CD8-positive, alpha-beta memory T cell (primary cell): ENCODE results near the gene TGFBI. TPM values are rescaled to one million over a fixed set of nuclear protein-coding genes. Genes with fewer than 3 reads are reported as not detected.

Experiments used
- CTCF ChIA-PET: fragments of 350-600 bp; sonication (Branson Sonifier 250); formaldehyde crosslinking; loops from one replicate; lab custom pipeline; 2021; ENCODE audit warnings: antibody characterized with exemption; lab: Charles Lee
- POLR2A ChIA-PET: fragments of 350-600 bp; sonication (Branson Sonifier 250); formaldehyde crosslinking; loops from one replicate; lab custom pipeline; 2021; ENCODE audit warnings: antibody characterized with exemption; lab: Charles Lee
- DNase-seq, 5 donors: peaks; one replicate each; pipeline versions ENCODE4 v3.0.0 to v3.0.0-alpha.2; 2020 to 2022; ENCODE audit warnings: mixed read lengths in 1 of 5
- H3K27ac ChIP-seq: one replicate; pipeline ENCODE4 v1.7.0; 2013; ENCODE audit warnings: low read depth, mild to moderate bottlenecking, low read length, moderate library complexity
- H3K27me3 ChIP-seq: 2 replicates; pipeline ENCODE4 v1.7.0; 2013; ENCODE audit warnings: low read length, mild to moderate bottlenecking; ENCODE audit not compliant: insufficient read depth, poor library complexity, severe bottlenecking
- H3K36me3 ChIP-seq: 2 replicates; pipeline ENCODE4 v1.7.0; 2013; ENCODE audit warnings: mild to moderate bottlenecking, low read length, moderate library complexity; ENCODE audit not compliant: insufficient read depth
- H3K4me1 ChIP-seq: 2 replicates; pipeline ENCODE4 v1.7.0; 2013; ENCODE audit warnings: mild to moderate bottlenecking, low read length, moderate library complexity; ENCODE audit not compliant: insufficient read depth
- H3K4me3 ChIP-seq: 2 replicates; pipeline ENCODE4 v1.7.0; 2013; ENCODE audit warnings: mild to moderate bottlenecking, low read length
- H3K9me3 ChIP-seq: 2 replicates; pipeline ENCODE4 v1.7.0; 2013; ENCODE audit warnings: mild to moderate bottlenecking, low read length
- H3K27ac Mint-ChIP-seq, 8 donors: one replicate each; pipeline ENCODE4 v1.8.0; 2020 to 2021; ENCODE audit warnings: mixed read lengths in 8 of 8, mild to moderate bottlenecking in 6 of 8, inconsistent platforms in 3 of 8, moderate library complexity in 3 of 8
- H3K27me3 Mint-ChIP-seq, 2 donors: one replicate each; pipeline ENCODE4 v1.8.0; 2020 to 2021; ENCODE audit warnings: mixed read lengths in 2 of 2, mild to moderate bottlenecking in 1 of 2, moderate library complexity in 1 of 2
- H3K36me3 Mint-ChIP-seq, 3 donors: one replicate each; pipeline ENCODE4 v1.8.0; 2020 to 2021; ENCODE audit warnings: mixed read lengths in 3 of 3, inconsistent platforms in 1 of 3, mild to moderate bottlenecking in 1 of 3
- H3K4me1 Mint-ChIP-seq, 3 donors: one replicate each; pipeline ENCODE4 v1.8.0; 2020 to 2021; ENCODE audit warnings: mixed read lengths in 3 of 3, inconsistent platforms in 1 of 3, mild to moderate bottlenecking in 1 of 3
- H3K4me3 Mint-ChIP-seq, 7 donors: one replicate each; pipeline ENCODE4 v1.8.0; 2020 to 2021; ENCODE audit warnings: mixed read lengths in 7 of 7, mild to moderate bottlenecking in 6 of 7, moderate library complexity in 4 of 7, inconsistent platforms in 2 of 7
- H3K9me3 Mint-ChIP-seq, 5 donors: one replicate each; pipeline ENCODE4 v1.8.0; 2020 to 2022; ENCODE audit warnings: mixed read lengths in 5 of 5, mild to moderate bottlenecking in 3 of 5, moderate library complexity in 2 of 5, inconsistent platforms in 1 of 5
- polyA plus RNA-seq: library from polyadenylated mRNA; unstranded; fragments of 300-500 nt; fragmentation: Illumina TruSeq; gene quantifications from one replicate; pipeline ENCODE4 v1.2.3, GENCODE V29; 2021
- total RNA-seq, 2 experiments: library from RNA; stranded (reverse); gene quantifications; one replicate each; pipeline ENCODE4 v1.2.3, GENCODE V29; 2021

Gene TGFBI
- total and polyA plus RNA-seq, 3 experiments from 2014 or later = 4.9 to 9.2 (median 8.8) TPM

DNA sequence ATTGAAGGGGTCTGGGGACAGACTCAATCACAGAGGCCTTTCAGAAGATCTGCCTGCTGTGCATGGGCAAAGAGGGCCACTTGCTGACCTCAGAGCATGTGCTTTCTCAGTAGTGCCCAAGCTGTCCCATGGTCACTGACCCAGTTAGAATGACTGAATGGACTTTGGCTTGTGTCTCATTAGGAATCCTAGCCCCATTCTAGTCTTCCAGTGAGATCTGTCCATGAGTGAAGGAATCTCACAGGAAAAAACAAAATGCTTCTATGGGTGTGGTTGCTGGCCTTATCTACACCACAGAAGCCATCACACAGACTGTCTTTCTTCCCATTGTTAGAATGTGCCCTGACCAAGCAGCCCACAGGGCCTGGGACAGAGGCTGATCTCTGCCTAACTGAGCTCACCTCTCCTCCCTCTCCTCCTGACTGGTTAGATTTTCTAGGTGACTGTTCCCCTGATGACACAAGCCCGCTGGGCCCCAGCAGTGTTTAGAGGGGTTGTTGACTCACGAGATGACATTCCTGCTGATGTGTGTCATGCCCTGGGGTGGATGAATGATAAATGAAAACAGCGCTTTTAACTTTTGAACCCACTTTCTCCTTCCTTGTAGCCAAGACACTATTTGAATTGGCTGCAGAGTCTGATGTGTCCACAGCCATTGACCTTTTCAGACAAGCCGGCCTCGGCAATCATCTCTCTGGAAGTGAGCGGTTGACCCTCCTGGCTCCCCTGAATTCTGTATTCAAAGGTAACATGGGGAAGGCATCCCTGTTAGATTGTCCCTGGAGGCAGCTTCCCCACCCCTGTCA lies 24.8 kb downstream of the TGFBI start:
- peaks cover 0 to 1% (median 0%) of the 10 kb centered on the region in 3 donors for H3K36me3 Mint-ChIP-seq
- ChIA-PET CTCF (interaction anchor here (0.6 to 1.4 kb wide), 2 partner anchors 25 to 204 kb away, joined by 3 read pairs; partner anchors contain the start of gene TGFBI), POLR2A (no interaction called here)
- no peaks in the 10 kb centered on the region for H3K36me3 ChIP-seq
- H3K27ac ChIP-seq = no peak overlapping the region
- no peaks in the 10 kb centered on the region for H3K4me1 ChIP-seq
- no peak for DNase-seq
- H3K27me3 Mint-ChIP-seq = no peaks in the 10 kb centered on the region
- no peaks in the 10 kb centered on the region for H3K9me3 ChIP-seq
- H3K4me3 ChIP-seq = no peak overlapping the region
- no peak overlapping the region for H3K4me3 Mint-ChIP-seq
- H3K4me1 Mint-ChIP-seq = no peaks in the 10 kb centered on the region
- peak overlapping the region in 1 of 8 donors; percentile 47 for H3K27ac Mint-ChIP-seq
- no peaks in the 10 kb centered on the region for H3K9me3 Mint-ChIP-seq
- H3K27me3 ChIP-seq = no peaks in the 10 kb centered on the region

DNA sequence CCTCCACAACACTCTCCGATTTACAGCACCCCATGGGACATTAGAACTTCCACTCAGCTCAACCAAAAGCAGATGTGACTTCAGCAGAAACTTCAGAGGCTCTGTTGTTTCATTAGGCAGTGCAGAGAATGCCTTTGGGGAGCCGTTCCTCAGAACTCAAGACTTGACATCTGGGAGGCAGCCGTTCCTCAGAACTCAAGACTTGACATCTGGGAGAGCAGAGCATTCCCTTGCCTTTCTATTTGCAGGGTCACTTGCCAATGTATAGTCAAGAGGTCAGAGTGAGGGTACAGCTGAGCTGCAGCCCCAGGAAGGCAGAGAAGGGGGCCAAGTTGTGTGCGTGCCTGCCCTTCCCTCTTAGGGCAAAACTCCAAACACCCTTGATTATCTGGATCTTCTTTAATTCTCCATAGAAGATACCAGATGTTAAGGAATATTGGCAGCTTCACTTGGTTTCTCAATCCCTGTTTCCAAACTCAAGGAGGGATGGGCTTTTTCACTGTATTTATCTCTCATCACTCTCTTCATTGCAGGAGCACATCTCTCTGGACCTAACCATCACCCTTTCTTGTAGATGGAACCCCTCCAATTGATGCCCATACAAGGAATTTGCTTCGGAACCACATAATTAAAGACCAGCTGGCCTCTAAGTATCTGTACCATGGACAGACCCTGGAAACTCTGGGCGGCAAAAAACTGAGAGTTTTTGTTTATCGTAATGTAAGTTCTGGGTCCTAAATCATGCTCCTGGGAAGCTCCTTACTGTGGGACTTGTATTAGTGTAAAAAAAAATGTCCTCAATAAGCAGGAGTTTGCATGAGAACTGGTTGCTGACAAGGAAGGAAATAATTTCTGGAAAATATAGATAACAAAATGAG lies 25.6 kb downstream of the TGFBI start:
- ChIA-PET CTCF (interaction anchor here (1.4 kb wide), 1 partner anchor 26 kb away, joined by 3 read pairs; the partner anchor contains the start of gene TGFBI), POLR2A (no interaction called here)
- H3K27ac Mint-ChIP-seq = peak overlapping the region in 1 of 8 donors; percentile 1
- DNase-seq = no peak
- Histone ChIP-seq H3K27me3 (no peaks in the 10 kb centered on the region), H3K4me3 (no peak overlapping the region), H3K4me1 (no peaks in the 10 kb centered on the region), H3K36me3 (no peaks in the 10 kb centered on the region), H3K27ac (no peak overlapping the region), H3K9me3 (no peaks in the 10 kb centered on the region)
- H3K4me3 Mint-ChIP-seq = no peak overlapping the region
- no peaks in the 10 kb centered on the region for H3K9me3 Mint-ChIP-seq
- no peaks in the 10 kb centered on the region for H3K36me3 Mint-ChIP-seq
- no peaks in the 10 kb centered on the region for H3K4me1 Mint-ChIP-seq
- no peaks in the 10 kb centered on the region for H3K27me3 Mint-ChIP-seq

DNA sequence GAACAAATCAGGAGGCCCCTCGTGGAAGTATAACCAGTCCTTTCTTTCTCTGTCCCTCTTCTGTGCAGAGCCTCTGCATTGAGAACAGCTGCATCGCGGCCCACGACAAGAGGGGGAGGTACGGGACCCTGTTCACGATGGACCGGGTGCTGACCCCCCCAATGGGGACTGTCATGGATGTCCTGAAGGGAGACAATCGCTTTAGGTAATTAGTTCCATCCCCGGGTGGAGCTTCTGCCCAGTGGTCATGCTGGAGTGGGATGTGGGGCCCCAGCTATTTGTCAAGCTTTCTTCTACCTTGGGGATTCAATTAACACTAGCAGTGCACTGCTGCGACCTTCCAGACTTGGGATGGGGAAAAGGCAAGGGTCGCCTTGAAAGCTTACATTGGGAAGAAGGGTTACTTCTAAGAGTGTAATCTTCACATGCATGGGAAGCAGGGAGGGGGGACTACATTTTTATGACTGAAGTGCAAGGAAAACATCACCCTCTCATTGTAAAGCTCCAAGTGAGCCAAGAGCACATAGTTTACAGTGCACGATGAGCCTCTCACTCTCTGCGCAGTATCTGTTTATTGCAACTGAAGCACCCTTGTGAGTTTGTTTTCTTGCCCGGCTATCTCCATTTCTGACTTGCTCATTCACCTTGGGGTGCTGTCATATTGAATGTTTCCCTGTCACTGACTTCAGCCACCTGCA lies 27.0 kb downstream of the TGFBI start:
- DNase-seq = no peak
- H3K9me3 ChIP-seq = no peaks in the 10 kb centered on the region
- CTCF ChIA-PET = no interaction called here
- Mint-ChIP-seq H3K9me3 (no peaks in the 10 kb centered on the region), H3K27me3 (no peaks in the 10 kb centered on the region), H3K4me1 (no peaks in the 10 kb centered on the region), H3K36me3 (peaks cover 0 to 1% (median 0%) of the 10 kb centered on the region in 3 donors), H3K27ac (no peak overlapping the region), H3K4me3 (no peak overlapping the region)
- no peak overlapping the region for H3K27ac ChIP-seq
- POLR2A ChIA-PET = no interaction called here
- H3K4me1 ChIP-seq = no peaks in the 10 kb centered on the region
- H3K4me3 ChIP-seq = no peak overlapping the region
- no peaks in the 10 kb centered on the region for H3K36me3 ChIP-seq
- H3K27me3 ChIP-seq = no peaks in the 10 kb centered on the region

DNA sequence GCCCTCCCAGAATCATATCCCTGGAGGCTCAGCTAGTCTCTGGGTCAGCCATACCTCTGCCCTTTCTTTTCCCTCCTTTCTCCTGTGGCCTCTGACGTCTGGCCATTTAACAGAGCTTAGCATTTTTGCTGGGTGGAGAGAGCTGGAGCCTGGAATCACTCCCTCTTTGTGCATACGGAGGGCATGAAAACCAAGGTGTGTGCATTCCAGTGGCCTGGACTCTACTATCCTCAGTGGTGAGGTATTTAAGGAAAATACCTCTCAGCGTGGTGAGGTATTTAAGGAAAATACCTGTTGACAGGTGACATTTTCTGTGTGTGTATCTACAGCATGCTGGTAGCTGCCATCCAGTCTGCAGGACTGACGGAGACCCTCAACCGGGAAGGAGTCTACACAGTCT lies 27.5 kb downstream of the TGFBI start:
- Mint-ChIP-seq H3K36me3 (peaks cover 0 to 1% (median 0%) of the 10 kb centered on the region in 3 donors), H3K4me3 (no peak overlapping the region), H3K9me3 (no peaks in the 10 kb centered on the region), H3K27ac (no peak overlapping the region), H3K27me3 (no peaks in the 10 kb centered on the region), H3K4me1 (no peaks in the 10 kb centered on the region)
- no peaks in the 10 kb centered on the region for H3K27me3 ChIP-seq
- H3K27ac ChIP-seq = no peak overlapping the region
- H3K9me3 ChIP-seq = no peaks in the 10 kb centered on the region
- ChIA-PET POLR2A (no interaction called here), CTCF (no interaction called here)
- H3K4me1 ChIP-seq = no peaks in the 10 kb centered on the region
- no peak overlapping the region for H3K4me3 ChIP-seq
- DNase-seq = no peak
- no peaks in the 10 kb centered on the region for H3K36me3 ChIP-seq

DNA sequence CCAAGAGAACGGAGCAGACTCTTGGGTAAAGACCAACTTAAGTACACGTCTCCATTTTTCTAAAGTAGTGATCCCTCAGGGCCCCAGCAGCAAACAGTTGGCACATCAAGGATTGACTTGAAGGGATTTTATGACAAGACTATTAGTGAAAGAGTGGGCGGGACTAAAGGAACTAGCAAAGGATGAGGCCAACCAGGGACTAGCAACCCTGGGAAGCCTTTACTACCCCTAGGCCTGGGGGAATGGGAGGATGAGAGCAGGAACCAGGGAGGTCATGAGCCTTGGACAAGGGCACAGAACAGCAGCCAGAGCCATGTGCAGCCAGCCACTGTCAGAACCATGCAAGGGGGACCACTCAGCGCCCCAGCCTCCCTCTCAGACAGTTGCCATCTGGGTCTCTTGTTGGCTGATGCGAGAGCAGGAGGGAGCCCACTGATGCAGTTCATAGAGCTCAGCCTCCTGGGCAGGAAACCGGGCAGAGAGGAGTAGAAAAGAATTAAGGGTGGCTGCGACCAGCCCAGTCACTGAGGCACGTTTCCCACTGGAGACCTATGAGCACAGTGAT lies 28.1 kb downstream of the TGFBI start:
- DNase-seq = no peak
- CTCF ChIA-PET = interaction anchor here (0.8 kb wide), 1 partner anchor 20 kb away, joined by 3 read pairs; no protein-coding TSS in a partner anchor
- no peaks in the 10 kb centered on the region for H3K4me1 Mint-ChIP-seq

DNA sequence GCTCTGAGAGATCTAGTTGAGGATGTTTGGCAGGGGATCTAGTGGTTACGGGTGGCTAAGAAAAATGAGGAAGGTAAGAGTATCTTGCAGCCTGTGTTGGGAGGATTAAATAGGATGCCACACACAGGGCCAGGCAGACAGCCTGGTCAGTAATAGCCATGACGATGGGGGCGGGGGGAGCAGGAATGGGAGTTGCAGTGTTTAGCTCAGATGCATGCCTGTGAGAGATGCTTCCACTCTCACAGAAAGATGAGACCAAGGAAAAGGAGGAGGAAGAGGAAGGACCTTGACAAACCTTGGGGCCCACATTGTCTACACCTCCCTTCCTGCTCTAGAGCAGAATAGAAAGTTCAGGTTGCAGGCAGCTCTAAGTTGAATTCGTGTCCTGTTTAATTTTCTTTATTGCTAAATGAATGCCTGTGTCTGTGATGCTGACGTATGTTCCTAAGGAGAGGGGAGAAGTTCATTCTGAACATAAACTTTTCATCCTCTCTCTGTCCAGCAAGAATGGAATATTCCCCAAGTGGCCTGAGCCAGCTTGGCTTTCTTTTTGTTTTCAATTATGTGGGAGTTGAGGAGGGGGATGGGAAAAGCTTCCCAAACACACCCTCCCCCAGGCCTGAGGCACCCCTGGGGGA lies 28.7 kb downstream of the TGFBI start:
- Mint-ChIP-seq H3K36me3 (peaks cover 0 to 1% (median 0%) of the 10 kb centered on the region in 3 donors), H3K27ac (peak overlapping the region in 1 of 8 donors; percentile 19), H3K27me3 (no peaks in the 10 kb centered on the region), H3K9me3 (no peaks in the 10 kb centered on the region), H3K4me1 (no peaks in the 10 kb centered on the region), H3K4me3 (no peak overlapping the region)
- no peak for DNase-seq
- POLR2A ChIA-PET = no interaction called here
- H3K36me3 ChIP-seq = no peaks in the 10 kb centered on the region
- CTCF ChIA-PET = interaction anchor here (0.8 kb wide), 1 partner anchor 21 kb away, joined by 3 read pairs; no protein-coding TSS in a partner anchor
- H3K9me3 ChIP-seq = no peaks in the 10 kb centered on the region
- no peaks in the 10 kb centered on the region for H3K4me1 ChIP-seq
- no peak overlapping the region for H3K4me3 ChIP-seq
- no peak overlapping the region for H3K27ac ChIP-seq
- no peaks in the 10 kb centered on the region for H3K27me3 ChIP-seq

More for the DNA sequence above, 28.1 kb downstream of the TGFBI start:
- H3K27me3 ChIP-seq = no peaks in the 10 kb centered on the region
- no peaks in the 10 kb centered on the region for H3K36me3 ChIP-seq
- Mint-ChIP-seq H3K4me3 (no peak overlapping the region), H3K36me3 (peaks cover 0 to 1% (median 0%) of the 10 kb centered on the region in 3 donors), H3K27ac (peak overlapping the region in 2 of 8 donors; percentile 43 to 55), H3K27me3 (no peaks in the 10 kb centered on the region), H3K9me3 (no peaks in the 10 kb centered on the region)
- H3K4me1 ChIP-seq = no peaks in the 10 kb centered on the region
- no peaks in the 10 kb centered on the region for H3K9me3 ChIP-seq
- no peak overlapping the region for H3K27ac ChIP-seq
- POLR2A ChIA-PET = no interaction called here
- no peak overlapping the region for H3K4me3 ChIP-seq
